Spleen (tissue), 7 donors: ENCODE data around the gene SIPA1L3.

Source experiments
- CTCF ChIP-seq, 11 experiments: fragments of 200-600 bp in 7 of 11; fragments of 450-650 bp in 4 of 11; sonication (generic) in 4 of 11; IDR thresholded peaks in 8 of 11; conservative IDR thresholded peaks in 3 of 11; 1 replicate in 7 of 11; 2 replicates in 4 of 11; pipeline versions ENCODE4 v1.4.0 to v1.8.0; 2016 to 2021; ENCODE audit warnings: antibody characterized with exemption in 11 of 11, inconsistent platforms in 4 of 11, mild to moderate bottlenecking in 1 of 11
- POLR2A ChIP-seq, 3 donors: fragments of 450-650 bp; IDR thresholded peaks; one replicate each; pipeline ENCODE4 v1.5.1; 2017; ENCODE audit warnings: antibody characterized with exemption in 3 of 3, mild to moderate bottlenecking in 1 of 3
- donor health status: DM: no; HTN: no; CAD: no; lungs with moderate emphysema.
- donor health status: DM: no; HTN: no; CAD: no.
- donor health status: DM: no; HTN: no; CAD: no.

GRCh38 chr19:37941782-37942515 is 34.9 kb downstream of the SIPA1L3 start:
- TF ChIP-seq CTCF (IDR thresholded peaks at IDR 0.05 in 8 of 11, conservative IDR thresholded peaks at IDR 0.05 in 3 of 11) (no peak), POLR2A (IDR thresholded peaks at IDR 0.05) (no peak)
